CD4-positive, alpha-beta memory T cell (primary cell): ENCODE results near the gene EIF3B. TPM values are rescaled to one million over a fixed set of nuclear protein-coding genes. Genes with fewer than 3 reads are reported as not detected.

Experiments used
- CTCF ChIA-PET: fragments of 350-600 bp; sonication (Branson Sonifier 250); formaldehyde crosslinking; loops from one replicate; lab custom pipeline; 2021; ENCODE audit warnings: inconsistent platforms; ENCODE audit not compliant: partially characterized antibody; lab: Charles Lee
- POLR2A ChIA-PET: fragments of 350-600 bp; sonication (Branson Sonifier 250); formaldehyde crosslinking; loops from one replicate; lab custom pipeline; 2021; ENCODE audit not compliant: partially characterized antibody; lab: Charles Lee
- DNase-seq, 5 donors: peaks; one replicate each; pipeline versions ENCODE4 v3.0.0 to v3.0.0-alpha.2; 2020 to 2022; ENCODE audit warnings: mixed read lengths in 1 of 5
- H3K27ac ChIP-seq: one replicate; pipeline ENCODE4 v1.7.0; 2013; ENCODE audit warnings: low read depth, low read length
- H3K27me3 ChIP-seq: 2 replicates; pipeline ENCODE4 v1.7.0; 2013; ENCODE audit warnings: mild to moderate bottlenecking, low read length, moderate library complexity; ENCODE audit not compliant: insufficient read depth
- H3K36me3 ChIP-seq: 2 replicates; pipeline ENCODE4 v1.7.0; 2013; ENCODE audit warnings: mild to moderate bottlenecking, low read length, moderate library complexity; ENCODE audit not compliant: insufficient read depth
- H3K4me1 ChIP-seq: 2 replicates; pipeline ENCODE4 v1.7.0; 2013; ENCODE audit warnings: mild to moderate bottlenecking, low read length, moderate library complexity; ENCODE audit not compliant: insufficient read depth
- H3K4me3 ChIP-seq, 2 donors: one replicate each; pipeline ENCODE4 v1.7.0; 2013; ENCODE audit warnings: low read length in 2 of 2, mild to moderate bottlenecking in 1 of 2
- H3K9me3 ChIP-seq, 2 donors: one replicate each; pipeline ENCODE4 v1.7.0; 2013; ENCODE audit warnings: low read length in 2 of 2, control low read depth in 1 of 2; ENCODE audit not compliant: control insufficient read depth in 1 of 2
- H3K27ac Mint-ChIP-seq, 7 donors: one replicate each; pipeline ENCODE4 v1.8.0; 2020 to 2021; ENCODE audit warnings: mixed read lengths in 7 of 7, mild to moderate bottlenecking in 6 of 7, inconsistent platforms in 3 of 7, moderate library complexity in 3 of 7
- H3K27me3 Mint-ChIP-seq, 2 donors: one replicate each; pipeline ENCODE4 v1.8.0; 2020 to 2021; ENCODE audit warnings: mixed read lengths in 2 of 2
- H3K36me3 Mint-ChIP-seq, 2 donors: one replicate each; pipeline ENCODE4 v1.8.0; 2020 to 2021; ENCODE audit warnings: mixed read lengths in 2 of 2, inconsistent platforms in 1 of 2, mild to moderate bottlenecking in 1 of 2
- H3K4me1 Mint-ChIP-seq, 4 donors: one replicate each; pipeline ENCODE4 v1.8.0; 2020 to 2021; ENCODE audit warnings: mixed read lengths in 4 of 4, mild to moderate bottlenecking in 1 of 4
- H3K4me3 Mint-ChIP-seq, 8 donors: one replicate each; pipeline ENCODE4 v1.8.0; 2020 to 2021; ENCODE audit warnings: mixed read lengths in 8 of 8, mild to moderate bottlenecking in 7 of 8, moderate library complexity in 6 of 8, inconsistent platforms in 3 of 8
- H3K9me3 Mint-ChIP-seq, 8 donors: one replicate each; pipeline ENCODE4 v1.8.0; 2020 to 2021; ENCODE audit warnings: mixed read lengths in 8 of 8, mild to moderate bottlenecking in 5 of 8, inconsistent platforms in 3 of 8, moderate library complexity in 1 of 8
- intact Hi-C: fragments of 100-400 bp; cut with micrococcal nuclease; formaldehyde crosslinking; loops from one replicate; pipeline ENCODE4 v1.15.1; 2023
- polyA plus RNA-seq, 2 donors: library from polyadenylated mRNA; unstranded; fragments of 300-500 nt; fragmentation: Illumina TruSeq; gene quantifications; one replicate each; pipeline ENCODE4 v1.2.3, GENCODE V29; 2021
- total RNA-seq, 2 experiments: library from RNA; stranded (reverse); gene quantifications; one replicate each; pipeline ENCODE4 v1.2.3, GENCODE V29; 2021

EIF3B gene
- total and polyA plus RNA-seq, 4 experiments from 2014 or later: 78.7 to 138 (median 131) TPM

DNA sequence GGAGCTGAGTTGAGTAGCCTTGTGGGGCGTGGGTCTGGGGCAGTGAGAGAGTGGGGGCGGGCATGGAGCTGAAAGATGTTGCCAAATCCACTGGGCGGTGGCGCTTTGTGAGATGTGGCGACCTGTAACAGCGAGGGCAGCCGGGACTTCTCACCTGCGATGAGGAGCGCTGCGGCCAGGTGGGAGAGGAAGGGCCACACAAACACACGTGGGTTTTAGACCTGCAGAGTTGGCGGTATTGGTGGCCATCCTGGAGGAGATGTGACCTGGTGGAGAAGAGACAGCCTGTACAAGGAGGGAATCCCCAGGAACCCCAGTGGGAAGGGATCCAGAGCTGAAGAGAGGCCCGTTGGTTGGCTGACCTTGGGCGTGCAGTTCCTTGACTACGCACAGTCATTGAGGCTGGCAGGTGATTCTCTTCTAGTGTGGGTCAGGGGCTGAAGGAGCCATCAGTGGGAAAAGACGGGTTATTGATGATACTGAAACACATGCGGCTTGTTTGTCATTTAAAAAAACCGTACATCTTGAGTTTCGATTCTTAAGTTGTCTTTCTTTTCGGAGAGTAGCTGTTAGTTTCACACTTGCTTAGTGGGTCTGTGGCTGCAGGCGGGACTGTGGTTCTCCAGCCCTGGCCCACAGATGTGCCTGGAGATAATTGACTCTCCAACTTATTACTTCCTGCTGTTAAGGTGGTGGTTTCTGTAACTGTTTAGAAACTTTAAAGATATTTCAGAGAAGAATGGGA is 51.1 kb downstream of the EIF3B start:
- H3K4me3 ChIP-seq: peak overlapping the region; percentile 64 to 72
- H3K36me3 ChIP-seq: no peaks in the 10 kb centered on the region
- peaks cover 66% of the 10 kb centered on the region for H3K4me1 ChIP-seq
- DNase-seq: peak; percentile 68 to 81 (median 71)
- Mint-ChIP-seq H3K27ac (peak overlapping the region; percentile 90 to 96 (median 92)), H3K9me3 (no peaks in the 10 kb centered on the region), H3K4me3 (peak overlapping the region; percentile 84 to 96 (median 88)), H3K36me3 (peaks cover 0 to 7% of the 10 kb centered on the region in 2 donors), H3K4me1 (peaks cover 48 to 74% (median 61%) of the 10 kb centered on the region in 4 donors), H3K27me3 (no peaks in the 10 kb centered on the region)
- H3K27me3 ChIP-seq: no peaks in the 10 kb centered on the region
- POLR2A ChIA-PET: interaction anchor here (0.6 to 6.9 kb wide), 9 partner anchors 8 to 835 kb away, joined by 3 to 52 read pairs (median 4); partner anchors contain the start of gene EIF3B
- intact Hi-C loops: loop anchor here (2.0 kb wide), 1 partner anchor 25 kb away; no protein-coding TSS in a partner anchor
- no peaks in the 10 kb centered on the region for H3K9me3 ChIP-seq
- peak overlapping the region; percentile 70 for H3K27ac ChIP-seq
- CTCF ChIA-PET: interaction anchor here (1.1 to 3.5 kb wide), 7 partner anchors 9 to 305 kb away, joined by 3 to 15 read pairs (median 4); no protein-coding TSS in a partner anchor

DNA sequence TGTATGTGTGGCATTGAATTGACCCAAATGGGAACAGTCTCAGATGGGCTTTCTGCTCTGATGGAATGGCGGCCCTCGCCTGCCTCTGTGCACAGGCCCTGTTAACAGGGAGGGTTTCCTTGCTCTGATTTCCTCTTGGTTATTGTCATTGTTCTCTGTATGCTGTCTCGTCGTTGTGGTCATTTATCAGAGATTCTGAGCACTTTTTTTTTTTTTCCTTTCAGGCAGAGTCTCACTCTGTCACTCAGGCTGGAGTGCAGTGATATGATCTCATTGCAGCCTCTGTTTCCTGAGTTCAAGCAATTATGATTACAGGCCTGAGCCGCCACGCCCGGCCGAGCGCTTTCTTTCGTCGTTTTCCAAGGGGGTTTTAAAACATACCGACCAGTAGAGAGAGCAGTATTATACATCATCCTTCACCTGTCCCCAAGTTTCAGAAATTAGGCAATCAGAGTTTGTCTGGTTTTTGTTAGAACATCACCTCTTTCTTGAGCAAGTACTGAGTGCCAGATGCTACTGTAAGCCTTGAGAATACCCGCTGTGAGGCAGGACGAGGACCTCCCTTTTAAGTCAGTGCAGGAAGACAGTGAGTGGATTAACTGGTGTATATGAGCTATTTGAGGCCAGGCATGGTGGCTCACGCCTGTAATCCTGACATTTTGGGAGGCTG is 55.3 kb downstream of the EIF3B start:
- peak overlapping the region; percentile 21 to 84 (median 72) for H3K4me3 Mint-ChIP-seq

DNA sequence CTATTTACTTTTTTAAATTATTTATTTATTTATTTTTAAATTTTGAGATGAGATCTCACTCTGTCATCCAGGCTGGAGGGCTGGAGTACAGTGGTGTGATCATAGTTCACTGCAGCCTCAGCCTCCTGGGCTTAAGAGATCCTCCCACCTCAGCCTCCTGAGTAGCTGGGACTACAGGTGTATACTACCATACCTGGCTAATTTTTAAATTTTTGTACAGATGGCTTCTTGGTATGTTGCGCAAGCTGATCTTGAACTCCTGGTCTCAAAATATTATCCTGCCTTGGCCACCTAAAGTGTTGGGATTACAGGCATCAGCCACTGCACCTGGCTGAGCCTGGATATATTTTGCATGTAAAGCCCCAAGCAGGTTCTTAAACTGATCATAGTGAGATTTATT is 56.4 kb downstream of the EIF3B start:
- Mint-ChIP-seq H3K36me3 (peaks cover 2 to 6% of the 10 kb centered on the region in 2 donors), H3K4me1 (peaks cover 46 to 82% (median 59%) of the 10 kb centered on the region in 4 donors), H3K27me3 (no peaks in the 10 kb centered on the region), H3K9me3 (no peaks in the 10 kb centered on the region), H3K4me3 (peak overlapping the region in 1 of 8 donors; percentile 50), H3K27ac (peak overlapping the region in 6 of 7 donors; percentile 26 to 95 (median 78))
- Histone ChIP-seq H3K27me3 (no peaks in the 10 kb centered on the region), H3K27ac (no peak overlapping the region), H3K4me3 (no peak overlapping the region), H3K4me1 (peaks cover 69% of the 10 kb centered on the region), H3K36me3 (no peaks in the 10 kb centered on the region), H3K9me3 (no peaks in the 10 kb centered on the region)
- intact Hi-C loops: no loop called here
- ChIA-PET POLR2A (no interaction called here), CTCF (interaction anchor here (0.6 to 2.5 kb wide), 2 partner anchors 16 to 20 kb away, joined by 3 to 24 read pairs; no protein-coding TSS in a partner anchor)
- no peak for DNase-seq

More for the DNA sequence above, 55.3 kb downstream of the EIF3B start:
- Mint-ChIP-seq H3K9me3 (no peaks in the 10 kb centered on the region), H3K36me3 (peaks cover 0 to 7% of the 10 kb centered on the region in 2 donors), H3K4me1 (peaks cover 56 to 91% (median 68%) of the 10 kb centered on the region in 4 donors), H3K27me3 (no peaks in the 10 kb centered on the region), H3K27ac (peak overlapping the region; percentile 83 to 96 (median 92))
- Histone ChIP-seq H3K4me3 (no peak overlapping the region), H3K27ac (peak overlapping the region; percentile 33), H3K4me1 (peaks cover 78% of the 10 kb centered on the region), H3K36me3 (no peaks in the 10 kb centered on the region), H3K9me3 (no peaks in the 10 kb centered on the region), H3K27me3 (no peaks in the 10 kb centered on the region)
- peak in 2 of 5 donors; percentile 17 to 68 for DNase-seq
- CTCF ChIA-PET: interaction anchor here (1.0 kb wide), 1 partner anchor 21 kb away, joined by 5 read pairs; no protein-coding TSS in a partner anchor
- intact Hi-C loops: no loop called here
- POLR2A ChIA-PET: no interaction called here

- no peaks in the 10 kb centered on the region for H3K9me3 Mint-ChIP-seq
- H3K4me3 Mint-ChIP-seq: peak overlapping the region in 2 of 8 donors; percentile 17 to 19
- H3K9me3 ChIP-seq: no peaks in the 10 kb centered on the region
- no peak overlapping the region for H3K4me3 ChIP-seq
- ChIA-PET CTCF (interaction anchor here (0.7 to 2.5 kb wide), 5 partner anchors 14 to 55 kb away, joined by 3 to 24 read pairs (median 3); no protein-coding TSS in a partner anchor), POLR2A (interaction anchor here (1.4 kb wide), 1 partner anchor 58 kb away, joined by 4 read pairs; the partner anchor contains the start of gene EIF3B)
- peaks cover 62% of the 10 kb centered on the region for H3K4me1 ChIP-seq
- H3K4me1 Mint-ChIP-seq: peaks cover 44 to 82% (median 58%) of the 10 kb centered on the region in 4 donors
- no peaks in the 10 kb centered on the region for H3K27me3 Mint-ChIP-seq
- H3K36me3 Mint-ChIP-seq: peaks cover 7 to 8% of the 10 kb centered on the region in 2 donors
- no peaks in the 10 kb centered on the region for H3K27me3 ChIP-seq
- no peak overlapping the region for H3K27ac ChIP-seq
- peak overlapping the region; percentile 38 to 87 (median 48) for H3K27ac Mint-ChIP-seq
- H3K36me3 ChIP-seq: no peaks in the 10 kb centered on the region
- intact Hi-C loops: no loop called here
- DNase-seq: no peak
Measured at GRCh38 chr7:2411815-2412586, 57.4 kb downstream of the EIF3B start.

DNA sequence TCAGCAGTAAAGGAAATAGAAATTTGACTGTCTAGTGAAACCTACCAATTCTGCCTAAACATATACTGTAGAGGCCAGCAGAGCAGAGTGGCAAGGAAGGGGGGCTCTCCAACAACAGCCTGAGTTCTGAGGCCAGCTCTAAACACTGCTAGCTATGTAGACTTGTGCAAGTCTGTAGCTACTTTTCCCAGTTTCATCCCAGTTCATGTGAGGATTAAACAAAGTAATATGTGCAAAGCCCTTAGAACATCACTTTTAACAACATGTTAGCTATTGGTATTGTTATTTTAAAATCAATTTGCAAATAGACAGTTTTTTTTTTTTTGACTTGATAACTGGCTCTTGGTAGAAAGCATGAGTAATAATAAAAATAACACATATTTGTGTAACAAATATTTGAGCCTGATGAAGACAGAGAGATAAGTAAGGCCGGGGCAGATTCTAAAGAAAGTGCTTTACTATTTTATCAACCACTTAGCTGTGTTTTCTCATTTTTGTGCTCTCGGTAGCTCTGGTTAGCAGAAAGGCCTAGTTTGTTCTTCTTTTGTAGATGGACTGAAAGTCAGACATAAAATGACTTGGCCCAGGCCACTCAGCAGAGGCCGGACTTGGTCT is 58.1 kb downstream of the EIF3B start:
- peaks cover 7 to 8% of the 10 kb centered on the region in 2 donors for H3K36me3 Mint-ChIP-seq
- intact Hi-C loops: no loop called here
- Histone ChIP-seq H3K27ac (no peak overlapping the region), H3K36me3 (no peaks in the 10 kb centered on the region), H3K4me3 (no peak overlapping the region), H3K9me3 (no peaks in the 10 kb centered on the region), H3K4me1 (peaks cover 59% of the 10 kb centered on the region), H3K27me3 (no peaks in the 10 kb centered on the region)
- H3K27me3 Mint-ChIP-seq: no peaks in the 10 kb centered on the region
- POLR2A ChIA-PET: interaction anchor here (1.4 kb wide), 1 partner anchor 59 kb away, joined by 4 read pairs; the partner anchor contains the start of gene EIF3B
- no peak for DNase-seq
- no peaks in the 10 kb centered on the region for H3K9me3 Mint-ChIP-seq
- peaks cover 45 to 83% (median 60%) of the 10 kb centered on the region in 4 donors for H3K4me1 Mint-ChIP-seq
- H3K4me3 Mint-ChIP-seq: peak overlapping the region in 3 of 8 donors; percentile 5 to 20 (median 19)
- peak overlapping the region in 6 of 7 donors; percentile 23 to 87 (median 51) for H3K27ac Mint-ChIP-seq
- CTCF ChIA-PET: interaction anchor here (0.6 to 2.5 kb wide), 6 partner anchors 8 to 55 kb away, joined by 3 to 24 read pairs (median 3); no protein-coding TSS in a partner anchor

GRCh38 chr7:2416063-2416462 is 61.4 kb downstream of the EIF3B start:
- intact Hi-C loops: no loop called here
- H3K4me1 ChIP-seq: peaks cover 41% of the 10 kb centered on the region
- H3K27ac Mint-ChIP-seq: peak overlapping the region in 5 of 7 donors; percentile 10 to 72 (median 39)

More at GRCh38 chr7:2416063-2416462, 61.4 kb downstream of the EIF3B start:
- Histone ChIP-seq H3K4me3 (no peak overlapping the region), H3K27me3 (no peaks in the 10 kb centered on the region), H3K27ac (no peak overlapping the region), H3K9me3 (no peaks in the 10 kb centered on the region), H3K36me3 (no peaks in the 10 kb centered on the region)
- no peak for DNase-seq
- H3K9me3 Mint-ChIP-seq: no peaks in the 10 kb centered on the region
- ChIA-PET POLR2A (no interaction called here), CTCF (no interaction called here)
- peak overlapping the region in 1 of 8 donors; percentile 6 for H3K4me3 Mint-ChIP-seq
- peaks cover 5 to 10% of the 10 kb centered on the region in 2 donors for H3K36me3 Mint-ChIP-seq
- no peaks in the 10 kb centered on the region for H3K27me3 Mint-ChIP-seq
- H3K4me1 Mint-ChIP-seq: peaks cover 31 to 65% (median 42%) of the 10 kb centered on the region in 4 donors
